Heart right ventricle (tissue), 16 donors: ENCODE data around the gene BMPR1A. TPM values are rescaled to one million over a fixed set of nuclear protein-coding genes. Genes with fewer than 3 reads are reported as not detected.
"Not testable (repeated sequence)": the region's sequence is repeated elsewhere in the genome, so short reads cannot be mapped to it uniquely, and the experiment has no call there.

ENCODE experiments used
- ATAC-seq, 8 donors: fragments of 200-7000 bp; cut with Tn5 transposase; one replicate each; pipeline ENCODE4 v1.9.1; 2020; ENCODE audit warnings: mild to moderate bottlenecking in 8 of 8, moderate library complexity in 8 of 8, moderate number of reproducible peaks in 1 of 8
- DNase-seq, 2 donors: peaks; one replicate each; pipeline ENCODE4 v3.0.0-alpha.2; 2020
- H3K27ac ChIP-seq, 10 donors: fragments of 200-600 bp; sonication (generic) in 2 of 10; one replicate each; pipeline versions ENCODE4 v1.5.0 to v1.8.0; 2020 to 2022; ENCODE audit warnings: mild to moderate bottlenecking in 3 of 10
- H3K27me3 ChIP-seq, 7 donors: fragments of 200-600 bp; one replicate each; pipeline ENCODE4 v1.8.0; 2021 to 2022; ENCODE audit warnings: mild to moderate bottlenecking in 2 of 7
- H3K36me3 ChIP-seq, 9 donors: fragments of 200-600 bp; sonication (generic) in 1 of 9; one replicate each; pipeline versions ENCODE4 v1.5.0 to v1.8.0; 2020 to 2022; ENCODE audit warnings: mild to moderate bottlenecking in 2 of 9
- H3K4me1 ChIP-seq, 9 donors: fragments of 200-600 bp; sonication (generic) in 1 of 9; one replicate each; pipeline versions ENCODE4 v1.5.0 to v1.8.0; 2020 to 2022; ENCODE audit warnings: mild to moderate bottlenecking in 4 of 9
- H3K4me3 ChIP-seq, 10 donors: fragments of 200-600 bp; sonication (generic) in 2 of 10; one replicate each; pipeline versions ENCODE4 v1.5.0 to v1.8.0; 2020 to 2022; ENCODE audit warnings: mild to moderate bottlenecking in 7 of 10, moderate library complexity in 2 of 10
- H3K9me3 ChIP-seq, 11 donors: fragments of 200-600 bp in 10 of 11; sonication (generic) in 2 of 11; one replicate each; pipeline versions ENCODE4 v1.5.0 to v1.8.0; 2013 to 2022; ENCODE audit warnings: mild to moderate bottlenecking in 2 of 11, control low read depth in 1 of 11, moderate library complexity in 1 of 11
- WGBS, 2 donors: extraction: QIAGEN DNeasy Blood & Tissue Kit; methylation state at CpG; one replicate each; pipeline ENCODE4 v1.1.7; 2013; ENCODE audit warnings: inconsistent platforms in 1 of 2; 5-methylcytosine and 5-hydroxymethylcytosine counted together
- intact Hi-C, 10 donors: fragments of 100-400 bp; cut with DNase I; formaldehyde crosslinking; loops; one replicate each; pipeline versions ENCODE4 v1.11.1 to v1.14.2; 2022
- polyA plus RNA-seq, 2 donors: library from polyadenylated mRNA; stranded (reverse); fragments of 200-250 nt; gene quantifications; one replicate each; pipeline ENCODE4 v1.2.3, GENCODE V29; 2013
- total RNA-seq, 10 donors: library from RNA; stranded (reverse); fragmentation: NEBNext Ultra II Directional in 3 of 10; extraction: Animal tissue kit (Norgen Biotek cat#: 25700) in 3 of 10; gene quantifications; one replicate each; pipeline versions ENCODE4 v1.2.1 to v1.2.4, GENCODE V29; 2021 to 2023
- TF ChIP-seq, protein P1 (sequence below), 9 donors: fragments of 200-600 bp; sonication (generic) in 2 of 9; IDR thresholded peaks; one replicate each; pipeline versions ENCODE4 v1.5.0 to v1.8.0; 2021 to 2022; ENCODE audit warnings: antibody characterized with exemption in 9 of 9, mild to moderate bottlenecking in 5 of 9, moderate library complexity in 1 of 9
- donor health status: Arrhythmogenic right ventricular cardiomyopathy.
- donor health status: ischemic (EF 13 %, LVEDD 7.1; RV severe dilation, severe dysfunction).
- donor health status: healthy with polysubstance abuse.
- donor health status: DM: no; HTN: yes; CAD: no.
- donor health status: DM: no; HTN: no; CAD: no.
- donor health status: ischemic (EF 25% LVEDD 6.9; RV normal size, moderate dysfunction).
- donor health status: ischemic (EF 25% LVEDD 5.7; RV mildly dilated, moderate dysfunction).
- donor health status: healthy.
- donor health status: DM: yes; HTN: yes; CAD: no.
- donor health status: Ischemic cardiomyopathy.
- donor health status: ischemic (EF 35%, LVEDD 5.7; RV mildly dilated, moderate dysfunction).
- donor health status: nonischemic (EF 11% LVEDD 7.7; RV severe dilation, severe dysfunction).
- donor health status: DM: yes; HTN: yes; CAD: no.
- donor health status: PGD.
- donor health status: ischemic (EF 29% LVEDD 5.4; RV normal size, mild dysfunction).
- donor health status: nonischemic (EF 23%, LVEDD 6.1; RV moderate dilation, normal function).

Gene BMPR1A
- total and polyA plus RNA-seq, 12 donors: 6.7 to 69.0 (median 45.6) TPM

DNA sequence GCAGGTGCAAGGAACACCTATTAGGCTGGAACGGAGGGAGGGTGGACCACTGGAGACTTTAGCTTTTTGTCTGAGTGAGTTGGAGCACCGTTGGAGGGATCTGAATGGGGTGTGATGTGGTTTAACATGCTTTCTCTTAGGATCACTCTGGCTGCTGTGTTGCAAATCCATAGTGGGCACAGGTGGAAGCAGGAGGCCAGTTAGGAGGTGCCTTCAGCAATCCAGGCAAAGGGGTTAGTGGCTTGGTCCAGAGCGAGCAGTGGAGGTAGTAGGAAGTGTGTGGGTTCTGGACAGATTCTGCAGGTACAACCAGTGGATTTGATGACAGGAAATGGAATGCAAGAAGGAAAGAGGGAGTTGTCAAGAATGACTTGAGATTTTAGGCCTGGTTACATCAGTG is 106.0 kb downstream of the BMPR1A start:
- Histone ChIP-seq H3K4me3 (no peak overlapping the region), H3K4me1 (peaks cover 0 to 40% (median 22%) of the 10 kb centered on the region in 9 donors), H3K27me3 (peaks cover 0 to 3% (median 0%) of the 10 kb centered on the region in 7 donors), H3K36me3 (no peaks in the 10 kb centered on the region), H3K27ac (no peak overlapping the region), H3K9me3 (no peaks in the 10 kb centered on the region)
- TF ChIP-seq, protein P1, sequence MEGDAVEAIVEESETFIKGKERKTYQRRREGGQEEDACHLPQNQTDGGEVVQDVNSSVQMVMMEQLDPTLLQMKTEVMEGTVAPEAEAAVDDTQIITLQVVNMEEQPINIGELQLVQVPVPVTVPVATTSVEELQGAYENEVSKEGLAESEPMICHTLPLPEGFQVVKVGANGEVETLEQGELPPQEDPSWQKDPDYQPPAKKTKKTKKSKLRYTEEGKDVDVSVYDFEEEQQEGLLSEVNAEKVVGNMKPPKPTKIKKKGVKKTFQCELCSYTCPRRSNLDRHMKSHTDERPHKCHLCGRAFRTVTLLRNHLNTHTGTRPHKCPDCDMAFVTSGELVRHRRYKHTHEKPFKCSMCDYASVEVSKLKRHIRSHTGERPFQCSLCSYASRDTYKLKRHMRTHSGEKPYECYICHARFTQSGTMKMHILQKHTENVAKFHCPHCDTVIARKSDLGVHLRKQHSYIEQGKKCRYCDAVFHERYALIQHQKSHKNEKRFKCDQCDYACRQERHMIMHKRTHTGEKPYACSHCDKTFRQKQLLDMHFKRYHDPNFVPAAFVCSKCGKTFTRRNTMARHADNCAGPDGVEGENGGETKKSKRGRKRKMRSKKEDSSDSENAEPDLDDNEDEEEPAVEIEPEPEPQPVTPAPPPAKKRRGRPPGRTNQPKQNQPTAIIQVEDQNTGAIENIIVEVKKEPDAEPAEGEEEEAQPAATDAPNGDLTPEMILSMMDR (IDR thresholded peaks at IDR 0.05): no peak
- ATAC-seq (peak in 2 of 8 donors; percentile 9 to 39), DNase-seq (no peak)
- intact Hi-C loops: no loop called here
- 73 to 75% methylated on average over 3 of the region's 3 CpGs for WGBS, 2 donors

DNA sequence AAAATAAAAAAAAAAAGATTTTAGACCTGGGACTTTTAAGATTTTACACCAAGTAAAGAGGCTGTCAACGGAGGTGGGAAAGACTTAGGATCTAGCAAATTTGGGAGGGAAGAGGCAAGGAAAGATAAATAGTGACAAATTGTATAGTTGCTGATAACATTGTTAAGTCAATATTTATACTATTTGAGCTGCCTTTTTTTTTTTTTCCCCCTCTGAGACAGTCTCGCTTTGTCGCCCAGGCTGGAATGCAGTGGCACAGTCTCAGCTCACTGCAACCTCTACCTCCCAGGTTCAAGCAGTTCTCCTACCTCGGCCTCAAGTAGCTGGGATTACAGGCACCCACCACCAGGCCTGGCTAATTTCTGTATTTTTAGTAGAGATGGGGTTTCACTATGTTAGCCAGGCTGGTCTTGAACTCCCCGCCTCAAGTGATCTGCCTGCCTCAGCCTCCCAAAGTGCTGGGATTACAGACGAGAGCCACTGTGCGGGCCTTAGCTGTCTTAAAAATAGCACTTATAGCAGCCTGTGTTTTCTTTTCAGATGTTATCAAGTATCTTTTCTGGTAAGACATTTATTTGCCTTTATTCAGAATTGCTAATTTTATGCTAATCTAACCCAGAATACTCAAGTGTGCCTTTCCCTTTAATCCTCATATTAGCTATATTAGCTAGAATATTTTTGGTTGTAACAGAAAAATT is 106.5 kb downstream of the BMPR1A start:
- no peak for DNase-seq
- peaks cover 0 to 3% (median 0%) of the 10 kb centered on the region in 7 donors for H3K27me3 ChIP-seq
- no peak overlapping the region for H3K4me3 ChIP-seq
- no peaks in the 10 kb centered on the region for H3K9me3 ChIP-seq
- ATAC-seq: peak in 1 of 8 donors; percentile 20
- WGBS, 2 donors: 75 to 83% methylated on average over 7 of the region's 7 CpGs
- intact Hi-C loops: no loop called here
- TF ChIP-seq, protein P1 (IDR thresholded peaks at IDR 0.05): no peak
- H3K27ac ChIP-seq: peak overlapping the region in 4 of 10 donors; percentile 16 to 46 (median 32)
- H3K4me1 ChIP-seq: peaks cover 0 to 44% (median 22%) of the 10 kb centered on the region in 9 donors
- H3K36me3 ChIP-seq: no peaks in the 10 kb centered on the region

DNA sequence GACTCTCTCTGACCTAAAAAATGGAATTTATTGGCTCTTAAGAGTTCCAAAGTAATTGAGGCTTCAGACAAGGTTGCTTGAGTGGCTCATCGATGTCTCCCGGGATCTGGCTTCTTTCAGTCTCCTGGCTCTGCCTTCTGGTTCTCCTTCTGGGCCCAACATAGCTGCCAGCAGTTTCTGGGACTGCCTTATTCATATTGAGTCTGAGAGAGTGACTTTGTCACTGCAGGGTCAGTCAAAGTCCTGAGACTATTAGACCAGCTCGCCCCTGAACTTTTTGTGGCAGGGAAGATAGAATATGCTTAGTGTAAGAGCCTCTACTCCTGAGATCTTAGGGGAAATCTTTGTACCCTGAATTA is 107.0 kb downstream of the BMPR1A start:
- WGBS, 2 donors: 34 to 40% methylated on average over 3 of the region's 3 CpGs
- peaks cover 0 to 50% (median 25%) of the 10 kb centered on the region in 9 donors for H3K4me1 ChIP-seq
- TF ChIP-seq, protein P1 (IDR thresholded peaks at IDR 0.05): no peak
- ATAC-seq (peak in 4 of 8 donors; percentile 37 to 75 (median 52)), DNase-seq (peak in 1 of 2 donors; percentile 26)
- H3K27ac ChIP-seq: peak overlapping the region in 5 of 10 donors; percentile 0 to 46 (median 27)
- H3K9me3 ChIP-seq: no peaks in the 10 kb centered on the region
- no peak overlapping the region for H3K4me3 ChIP-seq
- H3K36me3 ChIP-seq: no peaks in the 10 kb centered on the region
- H3K27me3 ChIP-seq: peaks cover 0 to 3% (median 0%) of the 10 kb centered on the region in 7 donors
- intact Hi-C loops: no loop called here

DNA sequence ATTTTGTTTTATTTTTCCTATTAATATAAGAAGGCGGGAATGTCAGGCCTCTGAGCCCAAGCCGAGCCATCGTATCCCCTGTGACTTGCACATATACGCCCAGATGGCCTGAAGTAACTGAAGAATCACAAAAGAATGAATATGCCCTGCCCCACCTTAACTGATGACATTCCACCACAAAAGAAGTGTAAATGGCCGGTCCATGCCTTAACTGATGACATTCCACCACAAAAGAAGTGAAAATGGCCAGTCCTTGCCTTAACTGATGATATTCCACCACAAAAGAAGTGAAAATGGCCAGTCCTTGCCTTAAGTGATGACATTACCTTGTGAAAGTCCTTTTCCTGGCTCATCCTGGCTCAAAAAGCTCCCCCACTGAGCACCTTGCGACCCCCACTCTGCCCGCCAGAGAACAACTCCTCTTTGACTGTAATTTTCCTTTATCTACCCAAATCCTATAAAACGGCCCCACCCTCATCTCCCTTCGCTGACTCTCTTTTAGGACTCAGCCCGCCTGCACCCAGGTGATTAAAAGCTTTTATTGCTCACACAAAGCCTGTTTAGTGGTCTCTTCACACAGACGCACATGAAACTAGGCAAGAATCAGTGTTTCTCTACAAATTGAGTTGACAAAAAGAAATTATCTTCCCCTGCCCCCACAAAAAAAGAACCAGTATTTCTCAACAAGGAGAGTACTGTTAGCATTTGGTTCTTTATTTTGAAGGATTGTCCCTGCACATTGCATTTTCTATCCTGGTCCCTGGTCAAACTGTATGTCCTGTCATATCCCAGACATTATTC is 108.8 kb downstream of the BMPR1A start:
- 92 to 94% methylated on average over 11 of the region's 11 CpGs for WGBS, 2 donors
- Histone ChIP-seq H3K4me1 (peaks cover 0 to 57% (median 28%) of the 10 kb centered on the region in 9 donors), H3K27ac (peak overlapping the region in 5 of 10 donors; percentile 25 to 65 (median 42))
- intact Hi-C loops, H3K9me3 ChIP-seq, H3K4me3 ChIP-seq, DNase-seq, ATAC-seq, H3K27me3 ChIP-seq, H3K36me3 ChIP-seq: not testable (repeated sequence)
